SK-N-SH (cell line): ENCODE data around the gene HSPB9. TPM values are rescaled to one million over a fixed set of nuclear protein-coding genes. Genes with fewer than 3 reads are reported as not detected.

Source experiments
- CTCF ChIA-PET: fragments of 300-600, 350-600 bp; formaldehyde crosslinking; extraction: SDS; loops from one replicate; lab custom pipeline; 2021; lab: Yijun Ruan, JAX
- POLR2A ChIA-PET: fragments of 350-600 bp; sonication (Branson Sonifier 250); formaldehyde crosslinking; extraction: SDS; loops from one replicate; lab custom pipeline; 2020; ENCODE audit warnings: antibody characterized with exemption, inconsistent platforms; lab: Yijun Ruan, JAX
- DNase-seq: peaks from one replicate; pipeline ENCODE4 v3.0.0; 2012
- H2AFZ ChIP-seq: fragments of 200-600 bp; sonication (generic); 2 replicates; pipeline ENCODE4 v1.8.1; 2016; ENCODE audit warnings: antibody characterized with exemption, mild to moderate bottlenecking, low read depth
- H3F3A ChIP-seq: fragments of 200-600 bp; sonication (generic); replicated peaks from 2 replicates; pipeline ENCODE3; 2016; ENCODE audit warnings: antibody characterized with exemption, mild to moderate bottlenecking; ENCODE audit not compliant: insufficient read depth
- H3K27ac ChIP-seq, 2 experiments: fragments of 200-500 bp in 1 of 2; fragments of 200-600 bp in 1 of 2; sonication (Bioruptor generic) in 1 of 2; sonication (generic), shearing (Covaris generic) in 1 of 2; 2 replicates each; pipeline versions ENCODE4 v1.5.1 to v1.6.1; 2014 to 2016; ENCODE audit warnings: low read depth in 2 of 2, inconsistent platforms in 1 of 2, low read length in 1 of 2, mild to moderate bottlenecking in 1 of 2, mixed read lengths in 1 of 2
- H3K27me3 ChIP-seq: fragments of 200-600 bp; sonication (generic), shearing (Covaris generic); 2 replicates; pipeline ENCODE4 v1.6.1; 2016; ENCODE audit warnings: mixed run types; ENCODE audit not compliant: insufficient read depth
- H3K36me3 ChIP-seq, 2 experiments: fragments of 200-500 bp in 1 of 2; fragments of 200-600 bp in 1 of 2; sonication (Bioruptor generic) in 1 of 2; sonication (generic) in 1 of 2; replicated peaks in 1 of 2; 2 replicates each; pipeline versions ENCODE3 to v1.5.1; 2014 to 2016; ENCODE audit warnings: low read length in 1 of 2, mild to moderate bottlenecking in 1 of 2; ENCODE audit not compliant: insufficient read depth in 2 of 2, control insufficient read depth in 1 of 2
- H3K4me1 ChIP-seq, 2 experiments: fragments of 200-500 bp in 1 of 2; fragments of 200-600 bp in 1 of 2; sonication (Bioruptor generic) in 1 of 2; sonication (generic), shearing (Covaris generic) in 1 of 2; 2 replicates each; pipeline versions ENCODE4 v1.5.1 to v1.6.1; 2014 to 2016; ENCODE audit warnings: low read depth in 1 of 2, low read length in 1 of 2, mixed run types in 1 of 2; ENCODE audit not compliant: insufficient read depth in 2 of 2, control insufficient read depth in 1 of 2
- H3K4me2 ChIP-seq: fragments of 200-600 bp; sonication (generic), shearing (Covaris generic); 2 replicates; pipeline ENCODE4 v1.6.1; 2017; ENCODE audit warnings: mixed run types
- H3K4me3 ChIP-seq, 2 experiments: fragments of 200-500 bp in 1 of 2; fragments of 200-600 bp in 1 of 2; sonication (Bioruptor generic) in 1 of 2; sonication (generic), shearing (Covaris generic) in 1 of 2; 2 replicates each; pipeline versions ENCODE4 v1.5.1 to v1.8.1; 2014 to 2016; ENCODE audit warnings: low read depth in 2 of 2, inconsistent platforms in 1 of 2, low read length in 1 of 2, mild to moderate bottlenecking in 1 of 2, mixed read lengths in 1 of 2, moderate library complexity in 1 of 2
- H3K79me2 ChIP-seq: fragments of 200-600 bp; sonication (generic); 2 replicates; pipeline ENCODE4 v1.8.1; 2017; ENCODE audit warnings: mild to moderate bottlenecking; ENCODE audit not compliant: insufficient read depth
- H3K9ac ChIP-seq: fragments of 200-600 bp; sonication (generic); 2 replicates; pipeline ENCODE4 v1.6.1; 2017; ENCODE audit warnings: mixed run types
- H3K9me2 ChIP-seq: fragments of 200-600 bp; sonication (generic); 2 replicates; pipeline ENCODE4 v1.6.1; 2017; ENCODE audit warnings: mixed run types
- H3K9me3 ChIP-seq: fragments of 200-600 bp; sonication (generic); 2 replicates; pipeline ENCODE4 v1.6.1; 2017; ENCODE audit warnings: mixed run types, mild to moderate bottlenecking, moderate library complexity
- H4K20me1 ChIP-seq: fragments of 200-600 bp; sonication (generic); 2 replicates; pipeline ENCODE4 v1.6.1; 2017; ENCODE audit warnings: mild to moderate bottlenecking, mixed run types; ENCODE audit not compliant: insufficient read depth
- ELF1 ChIP-seq: IDR thresholded peaks from 2 replicates; pipeline ENCODE4 v1.4.0; 2012
- EP300 ChIP-seq, 2 experiments: IDR thresholded peaks; 2 replicates each; pipeline versions ENCODE4 v1.4.0 to v1.6.1; 2012; ENCODE audit warnings: borderline replicate concordance in 1 of 2, low read depth in 1 of 2, low read length in 1 of 2
- FOXJ3 ChIP-seq: sonication (generic); formaldehyde crosslinking; IDR thresholded peaks from 2 replicates; pipeline ENCODE4 v1.5.1; 2020; ENCODE audit warnings: mild to moderate bottlenecking, missing genetic modification reagents
- FOXM1 ChIP-seq: IDR thresholded peaks from 2 replicates; pipeline ENCODE4 v1.4.0; 2012; ENCODE audit warnings: low read depth, mild to moderate bottlenecking
- GATA2 ChIP-seq: sonication (generic); formaldehyde crosslinking; IDR thresholded peaks from 2 replicates; pipeline ENCODE4 v1.5.0; 2020; ENCODE audit warnings: mild to moderate bottlenecking, missing genetic modification reagents
- MEF2A ChIP-seq: IDR thresholded peaks from 2 replicates; pipeline ENCODE4 v1.4.0; 2012; ENCODE audit warnings: low read depth, borderline replicate concordance
- MXI1 ChIP-seq: IDR thresholded peaks from 2 replicates; pipeline ENCODE4 v1.6.1; 2012; ENCODE audit warnings: mild to moderate bottlenecking, low read depth, low read length, improper control_type of control experiment
- NRF1 ChIP-seq: IDR thresholded peaks from 2 replicates; pipeline ENCODE4 v1.6.1; 2012; ENCODE audit warnings: low read depth, mild to moderate bottlenecking, low read length
- POLR2AphosphoS5 ChIP-seq: IDR thresholded peaks from 2 replicates; pipeline ENCODE4 v1.6.1; 2012; ENCODE audit warnings: low read depth, low read length
- RAD21 ChIP-seq: IDR thresholded peaks from 2 replicates; pipeline ENCODE4 v1.6.1; 2012; ENCODE audit warnings: mild to moderate bottlenecking, low read length
- RFX5 ChIP-seq: IDR thresholded peaks from 2 replicates; pipeline ENCODE4 v1.6.1; 2012; ENCODE audit warnings: mild to moderate bottlenecking, improper control_type of control experiment, low read length
- TAF1 ChIP-seq: IDR thresholded peaks from 2 replicates; pipeline ENCODE4 v1.6.1; 2012; ENCODE audit warnings: low read depth, mild to moderate bottlenecking, low read length, moderate library complexity, borderline replicate concordance
- TCF12 ChIP-seq: IDR thresholded peaks from 2 replicates; pipeline ENCODE4 v1.4.0; 2012
- WGBS: methylation state at CpG from one replicate; pipeline ENCODE4 v1.1.6; 2017; ENCODE audit warnings: low lambda C conversion rate; 5-methylcytosine and 5-hydroxymethylcytosine counted together
- polyA plus RNA-seq, 3 experiments: library from polyadenylated mRNA; depleted of rRNA; stranded (reverse); fragments of >200 nt; gene quantifications; 2 replicates each; pipeline ENCODE4 v1.2.3, GENCODE V29; 2012
- TF ChIP-seq, protein P1 (sequence below): IDR thresholded peaks from 2 replicates; pipeline ENCODE4 v1.4.0; 2012; ENCODE audit warnings: low read depth
- TF ChIP-seq, protein P2 (sequence below): IDR thresholded peaks from 2 replicates; pipeline ENCODE4 v1.4.0; 2012; ENCODE audit warnings: low read depth, borderline replicate concordance
- TF ChIP-seq, protein P3 (sequence below): fragments of 150-350 bp; IDR thresholded peaks from 2 replicates; pipeline ENCODE4 v1.6.1; 2016; ENCODE audit warnings: mild to moderate bottlenecking, low read depth, low read length

The HSPB9 gene
- polyA plus RNA-seq, 1 of the 3 experiments (the other 2 are of a cell fraction): 0.05 TPM

DNA sequence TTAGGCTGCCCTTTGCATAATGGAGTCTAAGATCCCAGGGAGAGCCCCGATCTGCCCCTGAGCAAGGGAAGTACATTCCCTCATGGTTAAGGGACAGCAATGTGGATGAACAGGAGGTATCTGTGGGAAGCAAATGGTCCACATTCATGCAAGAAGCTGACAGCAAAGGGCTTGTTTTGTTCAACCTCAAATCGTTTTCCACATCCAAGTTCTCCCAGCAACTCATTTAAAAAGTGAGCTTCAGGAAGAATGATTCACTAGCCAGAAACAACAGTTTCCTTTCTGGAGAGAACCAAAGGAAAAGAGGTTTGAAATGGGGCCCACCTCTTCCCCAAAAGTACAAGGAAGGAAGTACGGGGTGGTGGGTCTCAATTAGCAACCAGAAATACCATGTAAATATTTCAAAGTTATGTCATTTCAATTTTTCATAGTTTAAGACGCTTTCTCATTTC lies 9.4 kb downstream of the HSPB9 start (continued):
- no peak for TF ChIP-seq GATA2 (CRISPR knock-in tag)
- no peak for TF ChIP-seq MXI1

DNA sequence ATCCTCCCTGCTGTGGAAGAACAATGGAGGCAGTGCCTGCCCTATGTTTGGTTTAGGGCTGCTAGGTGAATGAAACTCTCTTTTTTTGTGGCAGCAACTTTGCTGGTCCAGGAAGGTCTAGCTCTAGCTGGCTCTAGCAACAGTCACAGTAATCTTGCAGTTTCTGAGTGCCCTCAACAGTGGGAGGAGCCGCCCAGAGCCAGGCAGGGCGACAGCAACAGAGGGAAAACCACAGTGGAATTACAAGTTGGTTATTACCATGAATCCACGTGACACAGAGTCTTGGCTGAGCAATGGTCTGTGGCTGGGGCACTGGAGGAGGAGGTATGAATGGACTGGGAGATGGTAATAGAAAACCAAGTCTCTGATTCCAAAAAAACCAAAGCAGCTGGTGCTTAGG lies 10.3 kb downstream of the HSPB9 start:
- DNase-seq: no peak
- Histone ChIP-seq H3K9me2 (no peaks in the 10 kb centered on the region), H3K79me2 (peaks cover 83% of the 10 kb centered on the region), H3K9ac (no peak overlapping the region), H3K9me3 (no peaks in the 10 kb centered on the region), H3K36me3 (peaks cover 27 to 40% of the 10 kb centered on the region in 2 experiments), H3K4me1 (peaks cover 17 to 29% of the 10 kb centered on the region in 2 experiments; a peak in 3 of 4 replicates), H3F3A (peaks cover 6% of the 10 kb centered on the region), H3K4me3 (no peak overlapping the region), H3K27me3 (no peaks in the 10 kb centered on the region), H3K27ac (peak overlapping the region in 1 of 2 experiments; percentile 25; a peak in 3 of 4 replicates), H3K4me2 (peak overlapping the region; percentile 36), H4K20me1 (peaks cover 47% of the 10 kb centered on the region), H2AFZ (no peak overlapping the region)
- no peak for TF ChIP-seq TCF12
- no peak for TF ChIP-seq TAF1
- no peak for TF ChIP-seq NRF1
- TF ChIP-seq MEF2A: no peak
- TF ChIP-seq, protein P1, sequence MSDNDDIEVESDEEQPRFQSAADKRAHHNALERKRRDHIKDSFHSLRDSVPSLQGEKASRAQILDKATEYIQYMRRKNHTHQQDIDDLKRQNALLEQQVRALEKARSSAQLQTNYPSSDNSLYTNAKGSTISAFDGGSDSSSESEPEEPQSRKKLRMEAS: no peak
- TF ChIP-seq, protein P2, sequence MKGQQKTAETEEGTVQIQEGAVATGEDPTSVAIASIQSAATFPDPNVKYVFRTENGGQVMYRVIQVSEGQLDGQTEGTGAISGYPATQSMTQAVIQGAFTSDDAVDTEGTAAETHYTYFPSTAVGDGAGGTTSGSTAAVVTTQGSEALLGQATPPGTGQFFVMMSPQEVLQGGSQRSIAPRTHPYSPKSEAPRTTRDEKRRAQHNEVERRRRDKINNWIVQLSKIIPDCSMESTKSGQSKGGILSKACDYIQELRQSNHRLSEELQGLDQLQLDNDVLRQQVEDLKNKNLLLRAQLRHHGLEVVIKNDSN: peak; percentile 54; the same call in 1 of the 2 replicates
- TF ChIP-seq EP300 (IDR thresholded peaks at IDR 0.05; ENCODE audit: borderline replicate concordance in 1 of 2, low read depth in 1 of 2, low read length in 1 of 2): no peak
- TF ChIP-seq RFX5: no peak
- POLR2A ChIA-PET: interaction anchor here (0.5 kb wide), 1 partner anchor 13 kb away, joined by 3 read pairs; no protein-coding TSS in a partner anchor
- CTCF ChIA-PET: interaction anchor here (1.2 to 2.9 kb wide), 5 partner anchors 13 to 273 kb away, joined by 4 to 13 read pairs (median 6); partner anchors contain the start of gene KCNH4
- 74% methylated on average over 3 of the region's 3 CpGs for WGBS

DNA sequence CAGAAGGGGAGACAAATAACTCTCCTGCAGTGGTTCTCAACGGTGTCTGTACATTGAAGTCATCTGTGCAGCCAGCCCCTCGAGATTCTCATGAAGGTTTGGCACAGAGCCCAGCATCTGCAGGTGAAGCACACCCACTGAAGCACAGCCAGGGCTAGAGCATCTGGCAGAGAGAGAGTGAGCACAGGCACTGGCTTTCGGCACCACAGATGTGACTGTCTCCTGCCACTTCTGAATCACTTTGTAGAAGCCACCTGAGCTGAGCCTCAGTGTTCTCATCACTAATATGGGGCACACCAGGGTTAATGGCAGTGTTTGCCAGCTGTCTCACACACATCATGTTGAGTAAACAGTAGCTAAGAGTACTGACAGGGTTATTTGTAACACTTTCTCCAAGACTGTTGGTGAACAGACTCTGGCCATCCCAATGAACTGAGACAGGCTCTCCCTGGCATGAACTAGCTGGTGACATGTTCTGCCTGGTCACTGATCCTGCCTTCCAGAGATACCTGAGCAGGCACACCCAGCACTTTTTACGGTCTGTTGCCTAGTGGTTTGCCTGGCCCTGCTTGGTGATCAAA lies 10.9 kb downstream of the HSPB9 start:
- CTCF ChIA-PET: interaction anchor here (0.8 to 2.9 kb wide), 5 partner anchors 13 to 273 kb away, joined by 3 to 13 read pairs (median 4); partner anchors contain the start of gene KCNH4
- H3K27me3 ChIP-seq: no peaks in the 10 kb centered on the region
- DNase-seq: no peak
- peaks cover 17 to 29% of the 10 kb centered on the region in 2 experiments; a peak in 3 of 4 replicates for H3K4me1 ChIP-seq
- H3K4me3 ChIP-seq: no peak overlapping the region
- H3K9me2 ChIP-seq: no peaks in the 10 kb centered on the region
- no peak for TF ChIP-seq FOXM1
- TF ChIP-seq, protein P3, sequence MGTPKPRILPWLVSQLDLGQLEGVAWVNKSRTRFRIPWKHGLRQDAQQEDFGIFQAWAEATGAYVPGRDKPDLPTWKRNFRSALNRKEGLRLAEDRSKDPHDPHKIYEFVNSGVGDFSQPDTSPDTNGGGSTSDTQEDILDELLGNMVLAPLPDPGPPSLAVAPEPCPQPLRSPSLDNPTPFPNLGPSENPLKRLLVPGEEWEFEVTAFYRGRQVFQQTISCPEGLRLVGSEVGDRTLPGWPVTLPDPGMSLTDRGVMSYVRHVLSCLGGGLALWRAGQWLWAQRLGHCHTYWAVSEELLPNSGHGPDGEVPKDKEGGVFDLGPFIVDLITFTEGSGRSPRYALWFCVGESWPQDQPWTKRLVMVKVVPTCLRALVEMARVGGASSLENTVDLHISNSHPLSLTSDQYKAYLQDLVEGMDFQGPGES: no peak
- no peak for TF ChIP-seq POLR2AphosphoS5
- TF ChIP-seq, protein P1: no peak
- no peak for TF ChIP-seq ELF1
- TF ChIP-seq RAD21: no peak
- TF ChIP-seq TAF1: no peak
- TF ChIP-seq RFX5: no peak
- TF ChIP-seq FOXJ3 (CRISPR knock-in tag): no peak
- TF ChIP-seq, all 33 proteins: peak for 0
- no peaks in the 10 kb centered on the region for H3K9me3 ChIP-seq
- 45% methylated on average over 4 of the region's 4 CpGs for WGBS
- H3K9ac ChIP-seq: no peak overlapping the region
- H2AFZ ChIP-seq: no peak overlapping the region
- H3K36me3 ChIP-seq: peaks cover 24 to 34% of the 10 kb centered on the region in 2 experiments
- peaks cover 53% of the 10 kb centered on the region for H4K20me1 ChIP-seq
- peak overlapping the region in 1 of 2 experiments; percentile 25; a peak in 3 of 4 replicates for H3K27ac ChIP-seq
- POLR2A ChIA-PET: interaction anchor here (0.5 to 0.6 kb wide), 2 partner anchors 12 to 143 kb away, joined by 3 read pairs; no protein-coding TSS in a partner anchor
- H3K79me2 ChIP-seq: peaks cover 89% of the 10 kb centered on the region
- H3F3A ChIP-seq: peaks cover 6% of the 10 kb centered on the region
- H3K4me2 ChIP-seq: peak overlapping the region; percentile 36; the same call in 1 of the 2 replicates
